ENCODE measurements around the gene PIAS1.

GRCh38 chr15:68097029-68097428 lies 42.9 kb downstream of the PIAS1 start:
- TF ChIP-seq CTCF (IDR thresholded peaks at IDR 0.05; ENCODE audit: low read depth, low read length) (no peak), EZH2phosphoT487 (IDR thresholded peaks at IDR 0.05; ENCODE audit: low read depth) (no peak)
